ENCODE results near the gene TPRX2. TPM values are rescaled to one million over a fixed set of nuclear protein-coding genes. Genes with fewer than 3 reads are reported as not detected.
A peak's percentile ranks its signal among the peaks of the same experiment; 100 is the strongest.
"Not testable (repeated sequence)": the region's sequence is repeated elsewhere in the genome, so short reads cannot be mapped to it uniquely, and the experiment has no call there.

The TPRX2 gene, protein sequence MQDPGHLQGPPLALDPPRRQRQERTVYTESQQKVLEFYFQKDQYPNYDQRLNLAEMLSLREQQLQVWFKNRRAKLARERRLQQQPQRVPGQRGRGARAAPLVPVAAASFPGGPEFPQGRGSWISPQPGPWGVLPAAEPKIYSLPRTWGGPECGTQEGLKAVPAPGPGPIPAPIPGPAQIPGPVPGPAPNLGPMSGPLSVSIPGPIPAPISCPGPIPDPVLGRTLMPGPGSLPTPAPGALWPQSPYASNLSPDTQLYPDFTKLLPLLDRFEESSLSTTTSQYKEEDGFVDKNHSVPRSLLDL
- total RNA-seq: not detected

DNA sequence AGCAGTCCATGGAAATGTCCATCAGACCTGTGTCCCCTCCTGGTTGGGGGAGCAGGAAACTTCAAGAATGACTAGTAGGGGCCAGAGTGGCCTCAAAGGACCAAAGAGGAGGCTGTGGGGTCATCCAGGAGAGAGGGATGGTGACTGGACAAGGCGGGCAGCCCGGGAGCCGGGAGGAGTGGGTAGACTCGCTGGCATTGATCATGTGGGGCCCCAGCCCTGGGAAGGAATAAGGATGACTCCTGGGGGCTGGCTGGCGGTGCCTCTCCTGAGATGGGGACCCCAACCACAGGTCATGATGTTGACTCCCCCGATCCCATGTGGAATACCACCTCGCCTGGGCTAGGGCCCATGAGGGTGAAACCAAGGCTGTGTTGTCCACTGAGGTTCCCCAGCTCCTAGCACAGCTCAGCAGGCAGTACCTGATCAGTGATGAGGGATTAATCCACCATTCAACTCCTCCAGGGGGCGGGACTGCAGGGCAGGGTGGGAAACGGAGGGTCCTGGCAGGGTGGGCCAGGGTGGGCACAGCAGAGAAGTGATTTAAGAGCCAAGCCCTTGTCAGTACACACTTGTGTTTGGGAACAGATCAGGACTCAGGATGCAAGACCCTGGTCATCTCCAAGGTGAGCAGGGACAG is at the start of gene TPRX2:
Gene TPRX2, plus strand, starts transcription at position 590 of the 640 bp plus-strand sequence. Its CDS starts 12 bp downstream, at position 602.
- DNase-seq (ENCODE audit: low spot score): not testable (repeated sequence)

DNA sequence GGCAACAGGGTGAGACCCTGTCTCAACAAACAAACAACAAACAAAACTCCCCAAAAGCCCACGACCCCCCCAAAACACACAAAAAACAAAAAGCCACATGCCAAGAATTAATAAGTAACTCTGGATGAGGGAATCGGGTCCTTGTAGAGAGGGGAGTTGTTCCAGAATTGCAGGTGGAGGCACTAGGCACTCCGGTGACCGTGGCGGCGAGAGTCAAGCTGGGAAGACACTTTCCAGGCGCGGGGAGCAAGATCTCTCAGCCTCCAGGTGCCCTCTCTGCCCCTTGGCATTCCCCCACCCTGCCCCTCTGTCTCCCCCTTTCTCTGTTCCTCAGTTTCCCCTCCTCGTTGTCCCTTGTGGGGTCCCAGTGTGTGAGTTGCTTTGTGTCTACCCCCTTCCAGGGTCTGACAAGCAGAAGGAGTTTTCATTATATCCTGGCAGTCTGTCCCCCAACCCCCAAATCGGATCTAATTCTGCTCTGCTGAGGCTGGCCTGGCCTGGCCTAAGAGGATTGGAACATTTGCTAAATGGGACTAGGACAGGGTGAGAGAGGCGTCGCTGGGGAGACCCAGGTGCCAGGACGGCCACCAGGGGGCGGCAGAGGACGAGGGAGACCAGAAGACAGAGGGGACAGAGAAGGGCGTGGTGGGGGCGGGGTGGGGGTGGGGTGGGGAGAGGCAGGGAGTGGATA is 45.6 kb upstream of the TPRX2 start:
- peak; percentile 52 for DNase-seq (ENCODE audit: low spot score)

DNA sequence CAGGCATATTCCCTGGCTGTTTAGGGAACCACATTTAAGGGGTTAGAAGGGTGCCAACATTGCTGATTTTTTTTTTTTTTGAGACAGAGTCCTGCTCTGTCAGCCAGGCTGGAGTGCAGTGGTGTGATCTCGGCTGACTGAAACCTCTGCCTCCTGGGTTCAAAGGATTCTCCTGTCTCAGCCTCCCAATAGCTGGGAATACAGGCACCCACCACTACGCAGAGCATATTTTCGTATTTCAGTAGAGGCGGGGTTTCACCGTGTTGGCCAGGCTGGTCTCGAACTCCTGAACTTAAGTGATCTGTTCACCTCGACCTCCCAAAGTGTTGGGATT is 45.1 kb upstream of the TPRX2 start:
- no peak for DNase-seq (ENCODE audit: low spot score)

DNA sequence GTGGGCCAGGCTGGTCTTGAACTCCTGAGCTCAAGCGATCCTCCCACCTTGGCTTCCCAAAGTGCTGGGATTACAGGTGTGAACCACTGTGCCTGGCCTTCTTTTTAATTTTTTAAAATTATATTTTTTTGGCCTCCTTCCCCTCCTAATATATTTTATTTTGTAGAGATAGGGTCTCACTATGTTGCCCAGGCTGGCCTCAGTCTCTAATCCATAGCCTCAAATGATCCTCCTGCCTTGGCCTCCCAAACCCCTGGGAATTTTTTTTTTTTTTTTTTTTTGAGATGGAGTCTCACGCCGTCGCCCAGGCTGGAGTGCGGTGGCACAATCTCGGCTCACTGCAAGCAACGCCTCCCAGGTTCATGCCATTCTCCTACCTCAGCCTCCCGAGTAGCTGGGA is 42.8 kb upstream of the TPRX2 start:
- DNase-seq (ENCODE audit: low spot score): not testable (repeated sequence)

DNA sequence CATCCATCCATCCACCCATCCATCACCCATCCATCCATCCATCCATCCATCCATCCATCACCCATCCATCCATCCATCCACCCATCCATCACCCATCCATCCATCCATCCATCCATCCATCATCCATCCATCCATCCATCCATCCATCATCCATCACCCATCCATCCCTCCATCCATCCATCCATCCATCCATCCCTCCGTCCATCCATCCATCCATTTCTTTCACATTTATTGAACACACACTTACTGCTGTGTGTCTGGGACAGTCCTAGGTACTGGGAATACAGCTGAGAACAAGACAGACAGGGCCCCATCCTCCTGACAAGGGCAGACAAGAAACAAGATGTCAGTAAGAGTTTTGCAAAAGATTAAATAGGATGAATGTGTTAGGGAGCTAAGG is 40.8 kb upstream of the TPRX2 start:
- not testable (repeated sequence) for DNase-seq (ENCODE audit: low spot score)

DNA sequence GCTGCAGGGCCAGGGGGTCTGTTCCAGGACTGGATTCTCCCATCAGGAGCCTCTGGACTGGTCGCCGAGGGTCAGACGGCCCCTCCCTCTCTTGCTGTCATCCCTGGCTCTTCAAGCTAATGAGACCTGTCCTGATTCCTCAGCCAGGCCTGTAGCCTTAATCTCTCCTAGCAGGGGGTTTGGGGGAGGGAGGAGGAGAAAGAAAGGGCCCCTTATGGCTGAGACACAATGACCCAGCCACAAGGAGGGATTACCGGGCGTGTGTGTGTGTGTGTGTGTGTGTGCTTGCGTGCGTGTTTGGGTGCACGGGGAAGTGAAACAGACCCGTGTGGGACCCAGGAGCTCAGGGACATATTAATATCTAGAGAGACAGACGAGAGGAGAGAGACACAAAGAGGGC is 39.2 kb upstream of the TPRX2 start:
- no peak for DNase-seq (ENCODE audit: low spot score)

DNA sequence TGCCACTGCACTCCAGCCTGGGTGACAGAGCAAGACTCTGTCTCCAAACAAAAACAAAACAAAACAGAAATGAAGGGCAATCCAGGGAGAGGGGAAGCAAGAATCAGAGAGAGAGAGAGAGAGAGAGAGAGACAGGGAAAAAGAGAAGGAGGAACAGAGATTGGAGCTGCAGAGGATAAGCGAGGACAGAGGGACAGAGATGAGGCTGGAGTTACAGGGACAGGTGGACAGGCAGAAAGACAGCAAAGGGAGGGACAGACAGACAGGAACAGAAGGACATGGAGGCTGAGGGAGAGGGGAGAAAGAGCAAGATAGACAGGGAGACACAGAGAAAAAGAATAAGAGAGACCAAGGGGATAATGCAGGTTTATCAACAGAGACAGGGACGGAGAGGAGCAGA is 38.6 kb upstream of the TPRX2 start:
- DNase-seq (ENCODE audit: low spot score): no peak

DNA sequence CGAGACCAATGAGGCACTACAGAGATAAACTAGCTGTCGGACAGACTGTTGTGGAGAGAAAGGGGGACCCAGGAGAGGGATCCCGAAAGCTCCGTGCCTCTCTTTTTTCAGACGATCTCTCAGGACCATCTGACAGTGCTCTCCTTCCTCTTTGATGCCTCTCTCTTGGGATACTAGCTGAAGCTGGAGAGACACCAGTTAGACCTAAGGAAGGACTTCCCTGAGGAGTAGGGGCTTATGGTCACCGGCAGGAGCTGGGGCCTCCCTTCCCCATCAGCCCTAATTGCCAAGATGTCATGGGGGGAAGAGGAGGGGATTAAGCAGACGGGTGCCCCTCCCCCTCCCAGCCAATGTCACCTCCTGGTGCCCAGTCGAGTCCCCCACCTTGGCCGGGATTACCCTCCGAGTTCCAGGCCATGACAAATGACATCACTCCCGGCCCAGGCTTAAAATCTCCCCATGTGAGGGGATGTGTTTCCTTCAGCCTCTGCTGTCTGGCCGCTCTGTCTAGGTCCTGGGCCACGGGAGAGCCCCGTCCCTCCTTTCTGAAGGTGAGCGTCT is 37.5 kb upstream of the TPRX2 start, which contains the start of gene CRX:
Gene CRX, plus strand, starts transcription at position 478 of the 561 bp plus-strand sequence. CDS start 12,507 bp downstream, outside the sequence.
- DNase-seq (ENCODE audit: low spot score): no peak

DNA sequence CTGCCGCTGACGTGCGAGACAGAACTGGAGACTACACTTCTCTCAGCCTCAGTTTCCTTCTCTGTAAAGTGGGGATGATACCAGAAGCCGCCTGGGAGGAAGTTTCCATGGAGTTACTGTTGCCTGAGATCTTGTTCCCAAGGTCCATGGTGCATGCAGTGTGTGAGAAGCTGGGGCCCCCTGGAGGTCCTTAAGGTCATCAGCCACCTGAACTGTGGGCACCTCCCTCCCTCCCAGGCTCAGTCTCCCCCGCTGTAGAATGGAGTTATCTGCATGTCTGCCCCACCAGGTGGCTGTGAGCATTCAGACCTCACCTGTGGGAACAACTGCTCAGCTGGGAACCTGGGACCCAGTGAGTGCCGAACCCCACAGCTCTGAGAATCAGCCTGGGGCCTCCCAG is 34.6 kb upstream of the TPRX2 start:
- DNase-seq (ENCODE audit: low spot score): no peak

DNA sequence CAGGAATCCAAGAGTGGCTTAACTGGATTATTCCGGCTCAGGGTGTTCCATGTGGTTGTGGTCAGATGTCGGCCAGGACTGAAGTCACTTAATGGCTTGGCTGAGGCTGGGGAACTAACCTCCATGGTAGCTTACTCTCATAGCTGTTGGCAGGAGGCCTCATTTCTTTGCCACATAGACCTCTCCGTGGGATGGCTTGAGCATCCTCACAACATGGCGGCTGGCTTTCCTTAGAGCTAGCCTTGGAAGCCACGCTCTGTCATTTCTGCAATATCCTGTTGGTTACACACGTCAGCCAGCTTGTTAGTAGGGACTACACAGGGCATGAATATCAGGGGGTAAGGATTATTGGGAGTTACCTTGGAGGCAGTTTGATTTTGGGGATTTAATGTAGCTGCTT is 32.2 kb upstream of the TPRX2 start:
- DNase-seq (ENCODE audit: low spot score): no peak

DNA sequence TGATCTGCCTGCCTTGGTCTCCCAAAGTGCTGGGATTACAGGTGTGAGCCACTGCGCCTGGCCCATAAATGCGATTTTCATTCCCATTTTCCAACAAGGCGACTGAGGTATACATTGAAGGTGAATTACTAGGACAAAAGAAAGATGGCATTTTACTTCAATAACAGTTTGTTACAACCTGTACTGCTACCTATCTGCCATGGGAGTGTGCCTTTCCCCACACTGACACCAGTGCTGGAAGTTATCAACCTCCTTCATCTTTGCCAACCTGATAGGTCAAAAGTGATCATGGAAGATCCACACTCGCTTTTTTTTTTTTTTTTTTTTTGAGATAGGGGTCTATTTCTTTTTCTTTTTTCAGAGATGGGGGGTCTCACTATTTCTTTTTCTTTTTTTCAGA is 26.3 kb upstream of the TPRX2 start:
- DNase-seq (ENCODE audit: low spot score): no peak

DNA sequence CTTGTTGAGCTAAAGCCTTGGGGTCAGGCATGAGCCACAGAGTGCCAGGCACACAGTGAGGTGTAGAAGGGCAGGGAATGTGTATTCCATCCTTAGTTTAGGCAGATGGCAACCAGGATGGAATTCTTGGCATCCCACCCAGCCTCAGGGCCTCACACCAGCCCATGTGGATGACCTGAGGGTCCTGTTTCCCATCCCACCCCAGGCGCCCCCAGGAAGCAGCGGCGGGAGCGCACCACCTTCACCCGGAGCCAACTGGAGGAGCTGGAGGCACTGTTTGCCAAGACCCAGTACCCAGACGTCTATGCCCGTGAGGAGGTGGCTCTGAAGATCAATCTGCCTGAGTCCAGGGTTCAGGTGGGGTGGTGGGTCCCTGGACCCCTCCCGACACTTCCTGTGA is 23.0 kb upstream of the TPRX2 start:
- no peak for DNase-seq (ENCODE audit: low spot score)

DNA sequence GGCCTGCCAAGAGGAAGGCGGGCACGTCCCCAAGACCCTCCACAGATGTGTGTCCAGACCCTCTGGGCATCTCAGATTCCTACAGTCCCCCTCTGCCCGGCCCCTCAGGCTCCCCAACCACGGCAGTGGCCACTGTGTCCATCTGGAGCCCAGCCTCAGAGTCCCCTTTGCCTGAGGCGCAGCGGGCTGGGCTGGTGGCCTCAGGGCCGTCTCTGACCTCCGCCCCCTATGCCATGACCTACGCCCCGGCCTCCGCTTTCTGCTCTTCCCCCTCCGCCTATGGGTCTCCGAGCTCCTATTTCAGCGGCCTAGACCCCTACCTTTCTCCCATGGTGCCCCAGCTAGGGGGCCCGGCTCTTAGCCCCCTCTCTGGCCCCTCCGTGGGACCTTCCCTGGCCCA is 19.6 kb upstream of the TPRX2 start:
- no peak for DNase-seq (ENCODE audit: low spot score)

DNA sequence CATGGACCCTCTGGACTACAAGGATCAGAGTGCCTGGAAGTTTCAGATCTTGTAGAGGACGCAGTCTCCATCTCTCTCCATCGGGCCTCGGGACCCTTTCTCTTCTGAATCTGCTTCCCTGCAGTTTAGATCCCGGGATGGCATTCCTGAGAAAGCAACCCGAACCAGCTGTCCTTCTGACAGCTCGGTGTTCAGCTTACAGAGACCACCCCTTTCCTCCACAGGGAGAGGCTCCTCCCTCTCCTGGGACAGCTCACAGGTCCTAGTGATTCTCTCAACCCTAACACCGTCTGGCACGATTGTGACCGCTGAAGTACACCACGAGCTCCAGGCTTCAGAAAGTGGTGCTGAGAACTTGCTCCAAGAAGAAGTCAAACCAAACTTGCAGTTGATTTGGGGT is 19.1 kb upstream of the TPRX2 start:
- DNase-seq (ENCODE audit: low spot score): no peak

DNA sequence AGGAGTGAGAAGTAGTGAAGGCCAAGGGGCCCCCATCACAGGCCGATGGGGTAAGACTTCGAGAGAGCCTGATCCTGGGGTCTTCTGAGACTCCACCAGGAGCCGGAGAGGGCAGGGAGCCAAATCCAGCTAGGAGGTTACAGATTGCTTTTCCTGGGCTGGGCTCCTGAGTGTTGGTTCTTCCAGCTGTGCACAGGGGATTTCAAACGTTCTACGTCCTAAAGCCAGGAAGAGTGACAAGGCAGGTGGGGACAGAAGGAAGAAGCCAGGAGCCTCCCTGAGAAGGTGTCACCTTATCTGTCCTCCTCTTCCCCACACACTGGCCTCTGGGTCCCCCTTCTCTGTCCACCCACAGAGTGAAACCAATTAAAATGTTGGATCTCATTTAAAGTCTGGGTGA is 16.1 kb upstream of the TPRX2 start:
- DNase-seq (ENCODE audit: low spot score): no peak

DNA sequence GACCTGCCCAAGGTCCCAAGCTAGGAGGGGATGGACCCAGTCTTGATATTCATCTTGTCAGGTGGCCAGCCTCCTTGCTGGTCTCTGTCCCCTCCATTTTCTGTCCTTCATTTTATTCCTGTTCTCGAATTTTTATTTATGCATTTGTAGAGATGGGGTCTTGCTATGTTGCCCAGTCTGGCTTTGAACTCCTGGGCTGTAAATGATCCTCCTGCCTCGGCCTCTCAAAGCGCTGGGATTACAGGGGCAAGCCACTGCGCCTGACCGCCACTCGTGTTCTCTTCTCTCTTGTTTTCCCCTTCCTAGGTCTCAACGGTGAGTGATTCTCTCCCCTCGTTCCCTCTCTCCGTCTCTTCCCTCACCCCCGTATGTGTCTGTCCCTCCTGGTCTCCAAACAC is 10.6 kb upstream of the TPRX2 start:
- DNase-seq (ENCODE audit: low spot score): no peak

DNA sequence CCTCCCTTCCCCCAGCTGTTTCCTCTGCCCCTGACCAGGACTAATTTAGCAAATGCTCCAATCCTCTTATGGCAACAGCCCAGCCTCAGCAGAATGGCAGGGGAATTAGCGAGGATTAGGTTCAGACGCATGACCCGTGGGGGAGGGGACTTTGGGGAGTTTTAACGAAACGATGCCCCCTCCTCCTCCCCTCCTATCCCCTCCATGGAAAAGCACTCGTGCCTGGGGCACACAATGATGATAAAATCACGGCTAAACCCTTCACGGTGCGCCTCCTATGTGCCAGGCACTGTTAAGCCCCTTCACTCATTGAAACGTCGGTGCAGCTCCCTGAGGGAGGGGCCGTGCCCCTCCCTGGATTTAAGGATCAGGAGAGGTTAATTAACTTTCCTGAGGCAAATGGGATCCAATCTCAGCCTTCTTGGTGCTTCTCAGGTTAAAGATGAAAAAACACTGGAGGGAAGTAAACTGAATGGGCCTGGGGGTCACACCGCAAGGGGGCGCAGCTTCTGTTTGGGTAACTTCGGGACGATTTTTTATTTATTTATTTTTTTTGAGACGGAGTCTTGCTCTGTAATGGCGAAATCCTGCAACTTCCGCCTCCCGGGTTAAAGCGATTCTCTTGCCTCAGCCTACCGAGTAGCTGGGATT is 10.1 kb upstream of the TPRX2 start:
- no peak for DNase-seq (ENCODE audit: low spot score)

DNA sequence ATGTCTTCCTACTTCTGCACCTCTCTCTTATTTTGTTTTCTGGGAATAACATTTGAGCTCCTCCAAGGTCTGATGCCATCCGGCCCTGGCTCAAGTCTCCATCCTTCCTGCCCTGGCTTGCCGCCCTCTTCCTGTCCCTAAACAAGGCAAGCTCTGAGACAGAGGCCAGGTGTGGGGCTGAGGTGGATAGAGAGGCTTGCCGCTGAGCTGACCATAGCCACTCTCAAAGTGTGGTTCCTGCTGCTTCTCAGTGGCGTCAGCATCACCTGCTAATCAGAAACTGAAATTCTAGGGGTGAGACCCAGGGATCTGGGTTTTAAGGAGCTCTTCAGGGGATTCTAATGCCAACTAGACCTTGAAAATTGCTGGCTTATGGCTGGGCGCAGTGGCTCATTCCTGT is 6.0 kb upstream of the TPRX2 start:
- no peak for DNase-seq (ENCODE audit: low spot score)

DNA sequence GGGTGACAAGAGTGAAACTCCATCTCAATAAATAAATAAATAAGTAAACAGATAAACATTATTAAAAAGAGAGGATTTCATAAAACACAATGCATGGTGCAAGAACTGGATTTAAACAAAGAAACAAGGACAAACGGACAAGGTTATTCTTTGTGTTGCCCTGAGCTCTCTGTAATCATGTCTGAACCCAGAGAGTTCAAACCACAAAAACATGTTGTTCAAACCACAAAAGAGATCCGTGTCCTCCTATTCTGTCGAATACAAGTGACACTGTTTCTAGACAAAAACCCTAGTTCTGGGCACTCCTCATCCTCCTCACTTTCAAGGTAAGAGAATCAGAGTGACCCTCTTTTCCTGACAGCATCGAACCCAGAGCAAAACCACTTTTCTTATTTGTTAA is 4.6 kb upstream of the TPRX2 start:
- DNase-seq (ENCODE audit: low spot score): no peak

DNA sequence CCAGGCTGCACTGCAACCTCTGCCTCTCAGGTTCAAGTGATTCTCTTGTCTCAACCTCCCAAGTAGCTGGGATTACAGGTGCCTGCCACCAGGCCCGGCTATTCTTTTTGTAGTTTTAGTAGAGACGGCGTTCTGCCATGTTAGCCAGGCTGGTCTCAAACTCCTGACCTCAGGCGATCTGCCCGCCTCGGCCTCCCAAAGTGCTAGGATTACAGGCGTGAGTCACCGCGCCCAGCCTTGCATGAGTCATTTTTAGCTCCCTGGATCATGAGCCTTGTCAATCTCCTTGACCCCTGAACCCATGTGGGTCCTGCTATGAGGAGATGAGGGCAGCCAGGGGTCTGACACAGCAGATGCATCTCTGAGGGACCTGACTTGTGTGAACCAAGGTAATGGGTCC is 804 bp upstream of the TPRX2 start:
- DNase-seq (ENCODE audit: low spot score): not testable (repeated sequence)

DNA sequence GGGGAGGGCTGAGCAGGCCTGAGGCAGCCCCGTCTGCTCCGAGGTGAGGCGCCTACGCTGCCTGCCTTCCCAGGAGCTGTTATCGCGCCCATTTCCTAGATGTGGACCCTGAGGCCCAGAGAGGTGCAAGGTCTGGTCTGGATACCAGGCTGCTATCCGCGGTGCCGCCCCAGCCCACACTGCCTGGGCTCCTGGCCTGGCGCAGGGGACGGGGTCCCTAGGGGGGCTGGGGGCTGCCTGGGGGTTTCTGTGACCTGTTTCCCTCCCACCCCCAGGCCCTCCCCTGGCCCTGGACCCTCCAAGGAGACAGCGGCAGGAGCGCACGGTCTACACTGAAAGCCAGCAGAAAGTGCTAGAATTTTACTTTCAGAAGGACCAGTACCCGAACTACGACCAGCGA is 803 bp downstream of the TPRX2 start:
- DNase-seq (ENCODE audit: low spot score): not testable (repeated sequence)

DNA sequence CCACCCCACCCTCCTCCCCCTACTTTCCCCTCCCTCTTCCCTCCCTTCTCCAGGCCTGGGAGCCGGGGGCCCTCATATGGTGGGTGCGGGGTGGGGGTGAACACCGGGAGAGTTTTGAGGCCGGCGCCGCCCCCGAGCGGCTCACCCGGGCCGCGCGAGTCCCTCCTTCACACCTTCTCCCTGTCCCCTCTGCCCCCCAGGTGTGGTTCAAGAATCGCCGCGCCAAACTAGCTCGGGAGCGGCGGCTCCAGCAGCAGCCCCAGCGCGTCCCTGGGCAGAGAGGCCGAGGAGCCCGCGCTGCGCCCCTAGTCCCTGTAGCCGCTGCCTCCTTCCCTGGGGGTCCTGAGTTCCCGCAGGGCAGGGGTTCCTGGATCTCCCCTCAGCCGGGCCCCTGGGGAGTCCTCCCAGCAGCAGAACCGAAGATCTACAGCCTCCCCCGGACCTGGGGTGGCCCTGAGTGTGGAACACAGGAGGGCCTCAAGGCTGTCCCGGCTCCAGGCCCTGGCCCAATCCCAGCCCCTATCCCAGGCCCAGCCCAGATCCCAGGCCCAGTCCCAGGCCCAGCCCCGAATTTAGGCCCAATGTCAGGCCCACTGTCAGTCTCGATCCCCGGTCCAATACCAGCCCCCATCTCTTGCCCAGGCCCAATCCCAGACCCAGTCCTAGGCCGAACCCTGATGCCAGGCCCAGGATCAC is 1.7 kb downstream of the TPRX2 start:
- DNase-seq (ENCODE audit: low spot score): no peak
